Measurements from ENCODE around the gene TNPO3. TPM values are rescaled to one million over a fixed set of nuclear protein-coding genes. Genes with fewer than 3 reads are reported as not detected.
"Not testable (repeated sequence)": the region's sequence is repeated elsewhere in the genome, so short reads cannot be mapped to it uniquely, and the experiment has no call there.

TNPO3 gene
- polyA plus RNA-seq, 1 donor from 2014 or later, result 47.7 TPM

- H4K20me1 ChIP-seq (ENCODE audit: insufficient read depth); H3K4me2 ChIP-seq (ENCODE audit: low read length); H3K36me3 ChIP-seq (ENCODE audit: insufficient read depth, low read length); H3K9me3 ChIP-seq (ENCODE audit: low read length); H2AFZ ChIP-seq (ENCODE audit: low read depth, low read length); H3F3A ChIP-seq (ENCODE audit: insufficient read depth, low read length, poor library complexity, severe bottlenecking); H3K4me3 ChIP-seq (ENCODE audit: low read length); H3K9me2 ChIP-seq (ENCODE audit: insufficient read depth, low read length); H3K27ac ChIP-seq (ENCODE audit: low read length); H3K9ac ChIP-seq (ENCODE audit: low read length); H3K79me2 ChIP-seq (replicated peaks; ENCODE audit: insufficient read depth, low read length): not testable (repeated sequence)
- H3K27me3 ChIP-seq (ENCODE audit: insufficient read depth, low read depth, low read length), result peaks cover 49% of the 10 kb centered on the region
Measured at GRCh38 chr7:128912709-128913495, 142.0 kb downstream of the TNPO3 start.

GRCh38 chr7:128912281-128912680 lies 142.6 kb downstream of the TNPO3 start:
- Histone ChIP-seq H3K79me2 (replicated peaks; ENCODE audit: insufficient read depth, low read length) (no peaks in the 10 kb centered on the region), H3K27me3 (ENCODE audit: insufficient read depth, low read depth, low read length) (peaks cover 49% of the 10 kb centered on the region), H3K9me3 (ENCODE audit: low read length) (no peaks in the 10 kb centered on the region), H3K36me3 (ENCODE audit: insufficient read depth, low read length) (no peaks in the 10 kb centered on the region), H3F3A (ENCODE audit: insufficient read depth, low read length, poor library complexity, severe bottlenecking) (no peaks in the 10 kb centered on the region), H4K20me1 (ENCODE audit: insufficient read depth) (no peaks in the 10 kb centered on the region), H3K9ac (ENCODE audit: low read length) (no peak overlapping the region), H3K9me2 (ENCODE audit: insufficient read depth, low read length) (no peaks in the 10 kb centered on the region), H3K4me2 (ENCODE audit: low read length) (no peak overlapping the region), H3K27ac (ENCODE audit: low read length) (no peak overlapping the region), H3K4me3 (ENCODE audit: low read length) (no peak overlapping the region), H2AFZ (ENCODE audit: low read depth, low read length) (no peak overlapping the region)
- no peak for TF ChIP-seq EP300 (conservative IDR thresholded peaks at IDR 0.05; ENCODE audit: poor library complexity, severe bottlenecking)
- no peak for TF ChIP-seq TAF1 (IDR thresholded peaks at IDR 0.05; ENCODE audit: low read depth)
- TF ChIP-seq SMC3 (conservative IDR thresholded peaks at IDR 0.05; ENCODE audit: poor library complexity), result no peak
- no peak for TF ChIP-seq EZH2 (IDR thresholded peaks at IDR 0.05; ENCODE audit: borderline replicate concordance, insufficient read depth, low read length, poor library complexity, severe bottlenecking)
- no peak for TF ChIP-seq RAD21 (conservative IDR thresholded peaks at IDR 0.05)
- TF ChIP-seq, protein P1, sequence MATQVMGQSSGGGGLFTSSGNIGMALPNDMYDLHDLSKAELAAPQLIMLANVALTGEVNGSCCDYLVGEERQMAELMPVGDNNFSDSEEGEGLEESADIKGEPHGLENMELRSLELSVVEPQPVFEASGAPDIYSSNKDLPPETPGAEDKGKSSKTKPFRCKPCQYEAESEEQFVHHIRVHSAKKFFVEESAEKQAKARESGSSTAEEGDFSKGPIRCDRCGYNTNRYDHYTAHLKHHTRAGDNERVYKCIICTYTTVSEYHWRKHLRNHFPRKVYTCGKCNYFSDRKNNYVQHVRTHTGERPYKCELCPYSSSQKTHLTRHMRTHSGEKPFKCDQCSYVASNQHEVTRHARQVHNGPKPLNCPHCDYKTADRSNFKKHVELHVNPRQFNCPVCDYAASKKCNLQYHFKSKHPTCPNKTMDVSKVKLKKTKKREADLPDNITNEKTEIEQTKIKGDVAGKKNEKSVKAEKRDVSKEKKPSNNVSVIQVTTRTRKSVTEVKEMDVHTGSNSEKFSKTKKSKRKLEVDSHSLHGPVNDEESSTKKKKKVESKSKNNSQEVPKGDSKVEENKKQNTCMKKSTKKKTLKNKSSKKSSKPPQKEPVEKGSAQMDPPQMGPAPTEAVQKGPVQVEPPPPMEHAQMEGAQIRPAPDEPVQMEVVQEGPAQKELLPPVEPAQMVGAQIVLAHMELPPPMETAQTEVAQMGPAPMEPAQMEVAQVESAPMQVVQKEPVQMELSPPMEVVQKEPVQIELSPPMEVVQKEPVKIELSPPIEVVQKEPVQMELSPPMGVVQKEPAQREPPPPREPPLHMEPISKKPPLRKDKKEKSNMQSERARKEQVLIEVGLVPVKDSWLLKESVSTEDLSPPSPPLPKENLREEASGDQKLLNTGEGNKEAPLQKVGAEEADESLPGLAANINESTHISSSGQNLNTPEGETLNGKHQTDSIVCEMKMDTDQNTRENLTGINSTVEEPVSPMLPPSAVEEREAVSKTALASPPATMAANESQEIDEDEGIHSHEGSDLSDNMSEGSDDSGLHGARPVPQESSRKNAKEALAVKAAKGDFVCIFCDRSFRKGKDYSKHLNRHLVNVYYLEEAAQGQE (IDR thresholded peaks at IDR 0.05; ENCODE audit: borderline replicate concordance), result no peak
- no peak for TF ChIP-seq POLR2AphosphoS5 (IDR thresholded peaks at IDR 0.05)
- no peak for TF ChIP-seq CTCF (IDR thresholded peaks at IDR 0.05; ENCODE audit: poor library complexity, severe bottlenecking)
- no peak for TF ChIP-seq MXI1 (conservative IDR thresholded peaks at IDR 0.05; ENCODE audit: poor library complexity, severe bottlenecking)

All from neural cell (in vitro differentiated cells).